Muscle layer of duodenum (tissue), 2 donors: Measurements from ENCODE around the gene STK25.

Experiments
- H3K27ac ChIP-seq: one replicate; pipeline ENCODE4 v1.7.0; 2013; ENCODE audit warnings: mild to moderate bottlenecking, low read length
- H3K27me3 ChIP-seq: one replicate; pipeline ENCODE4 v1.7.0; 2013; ENCODE audit warnings: low read depth, mild to moderate bottlenecking, control low read depth, low read length
- H3K36me3 ChIP-seq, 2 donors: one replicate each; pipeline ENCODE4 v1.7.0; 2013; ENCODE audit warnings: low read length in 2 of 2, control low read depth in 1 of 2, mild to moderate bottlenecking in 1 of 2; ENCODE audit not compliant: insufficient read depth in 2 of 2, control insufficient read depth in 1 of 2
- H3K4me1 ChIP-seq, 2 donors: one replicate each; pipeline ENCODE4 v1.7.0; 2013; ENCODE audit warnings: low read length in 2 of 2, mild to moderate bottlenecking in 2 of 2, control low read depth in 1 of 2, moderate library complexity in 1 of 2; ENCODE audit not compliant: insufficient read depth in 2 of 2, control insufficient read depth in 1 of 2
- H3K4me3 ChIP-seq, 2 donors: one replicate each; pipeline ENCODE4 v1.7.0; 2013; ENCODE audit warnings: low read length in 2 of 2, low read depth in 1 of 2, mild to moderate bottlenecking in 1 of 2
- H3K9me3 ChIP-seq, 2 donors: one replicate each; pipeline ENCODE4 v1.7.0; 2013; ENCODE audit warnings: low read length in 2 of 2, control low read depth in 1 of 2, mild to moderate bottlenecking in 1 of 2; ENCODE audit not compliant: control insufficient read depth in 1 of 2
- donor health status: healthy.

The STK25 gene

DNA sequence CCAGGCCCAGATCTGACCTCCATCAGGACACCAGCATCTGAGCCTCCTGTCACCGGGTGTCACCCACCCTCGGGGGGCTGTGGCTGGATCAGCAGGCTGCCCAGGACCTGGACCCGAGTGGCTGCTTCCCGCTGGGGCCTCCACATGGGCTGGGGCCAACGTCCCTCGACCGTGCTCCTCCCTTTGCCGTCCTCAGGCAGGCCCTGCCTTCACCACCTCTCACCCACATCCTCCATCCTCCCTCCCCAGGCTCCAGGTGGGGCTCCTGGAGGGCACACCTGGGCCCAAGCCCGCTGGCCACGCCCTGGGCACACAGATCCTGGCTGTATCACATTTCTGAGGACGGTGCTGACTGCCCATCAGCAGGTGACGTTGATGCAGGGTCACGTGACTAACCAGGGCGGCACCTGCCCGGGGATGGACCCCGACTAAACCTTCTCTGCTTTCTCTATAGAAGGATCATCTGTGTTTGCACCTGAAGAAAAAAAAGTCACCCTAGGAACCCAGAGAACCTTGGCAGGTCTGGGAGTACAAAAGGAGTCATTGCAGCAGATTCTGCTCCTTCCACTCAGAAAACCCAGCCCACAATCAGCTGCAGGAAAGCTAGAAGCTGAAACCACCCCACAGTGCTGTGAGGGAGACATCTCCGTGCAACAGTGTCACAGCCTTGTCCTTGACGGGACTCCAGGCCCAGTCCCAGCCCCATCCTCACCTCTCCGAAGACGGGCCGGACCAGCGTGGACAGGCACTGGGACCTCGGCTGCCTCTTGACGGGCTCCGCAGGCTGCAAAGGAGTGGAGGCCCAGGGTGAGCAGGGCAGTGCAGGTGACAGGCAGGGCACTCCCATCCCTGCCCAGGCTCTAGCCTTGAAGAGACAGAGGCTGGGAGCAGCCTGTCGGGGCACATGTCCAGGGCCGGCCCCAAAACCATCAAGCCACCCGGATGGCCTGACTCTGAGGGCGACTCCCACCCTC is 11.2 kb downstream of the STK25 start:
- Histone ChIP-seq H3K9me3 (no peaks in the 10 kb centered on the region), H3K4me1 (no peaks in the 10 kb centered on the region), H3K27me3 (no peaks in the 10 kb centered on the region), H3K36me3 (peaks cover 21 to 72% of the 10 kb centered on the region in 2 donors), H3K4me3 (no peak overlapping the region), H3K27ac (no peak overlapping the region)

DNA sequence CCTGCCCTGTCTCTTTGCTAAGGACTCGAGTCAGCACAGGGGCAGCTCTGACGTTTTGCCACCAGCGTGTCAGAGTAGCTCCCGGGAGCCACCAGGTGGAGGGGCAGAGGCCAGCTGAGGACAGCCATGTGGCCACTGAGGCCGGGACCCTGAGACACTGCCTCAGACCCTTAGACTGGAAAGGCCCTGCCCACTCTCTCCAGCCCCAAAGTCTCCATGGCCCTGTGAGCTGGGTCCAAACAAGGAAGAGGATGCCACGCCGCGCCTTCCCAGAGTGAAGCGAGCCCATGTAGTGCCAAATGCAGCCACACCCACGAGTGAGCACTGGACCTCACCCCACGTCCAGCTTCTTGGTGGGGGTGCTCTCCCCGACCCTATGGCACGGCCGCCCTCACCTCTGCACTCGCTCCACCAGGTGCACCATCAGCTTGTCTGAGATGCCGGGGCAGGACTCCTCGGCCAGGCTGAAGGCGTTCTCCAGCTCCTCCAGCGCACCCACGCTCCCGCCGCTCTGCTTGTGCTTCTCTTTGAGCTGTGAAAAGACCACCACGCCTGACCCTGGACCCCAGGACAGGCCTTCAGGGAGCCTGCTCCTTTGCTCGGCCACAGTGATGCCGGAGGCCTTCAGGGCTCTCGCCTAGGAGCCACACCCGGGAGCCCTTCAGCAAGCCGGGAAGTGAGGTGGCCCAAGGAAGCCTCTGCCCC is 12.2 kb downstream of the STK25 start:
- no peaks in the 10 kb centered on the region for H3K27me3 ChIP-seq
- H3K4me1 ChIP-seq = no peaks in the 10 kb centered on the region
- peaks cover 21 to 73% of the 10 kb centered on the region in 2 donors for H3K36me3 ChIP-seq
- H3K9me3 ChIP-seq = no peaks in the 10 kb centered on the region
- H3K27ac ChIP-seq = no peak overlapping the region
- no peak overlapping the region for H3K4me3 ChIP-seq

DNA sequence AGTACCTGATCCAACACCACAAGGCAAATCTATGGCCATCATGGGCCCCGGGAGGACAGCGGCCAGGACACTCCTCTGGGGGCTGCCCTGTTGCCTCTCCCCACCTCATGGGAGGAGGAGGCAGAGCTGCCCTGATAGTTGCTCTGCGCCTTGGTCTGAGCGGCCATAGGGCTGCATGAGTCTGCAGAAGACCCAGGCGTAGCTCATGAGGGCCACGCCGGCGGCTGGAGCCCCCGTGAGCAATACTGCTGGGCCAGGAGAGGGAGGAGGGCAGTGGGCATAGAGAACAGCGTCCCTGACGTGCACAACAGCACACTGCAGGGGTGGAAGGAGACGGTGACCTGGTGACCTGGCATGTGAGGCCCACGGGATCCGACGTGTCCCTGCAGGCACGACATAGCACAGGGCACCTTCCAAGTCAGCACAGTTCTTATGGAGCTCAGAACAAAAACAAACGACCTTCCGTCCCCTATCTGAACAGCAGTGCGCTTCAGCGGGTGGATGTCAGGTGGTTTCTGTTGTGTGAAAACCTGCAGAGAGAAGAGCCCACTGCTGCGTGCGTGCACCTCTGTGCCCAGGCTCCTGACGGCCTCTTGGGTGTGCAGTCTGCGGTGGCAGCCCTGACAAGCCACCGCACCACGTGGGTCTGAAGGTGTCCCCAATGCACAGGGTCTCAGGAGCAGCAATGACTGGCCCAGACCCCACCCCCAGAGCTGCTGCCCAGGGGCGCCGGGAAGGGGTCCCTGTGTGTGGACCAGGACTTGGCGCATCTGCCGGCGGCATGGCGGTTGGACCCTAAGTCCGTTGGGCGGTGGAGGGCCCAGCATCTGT is 13.0 kb downstream of the STK25 start:
- H3K4me1 ChIP-seq = no peaks in the 10 kb centered on the region
- no peaks in the 10 kb centered on the region for H3K9me3 ChIP-seq
- H3K27ac ChIP-seq = no peak overlapping the region
- H3K36me3 ChIP-seq = peaks cover 21 to 74% of the 10 kb centered on the region in 2 donors
- H3K27me3 ChIP-seq = no peaks in the 10 kb centered on the region
- H3K4me3 ChIP-seq = no peak overlapping the region

DNA sequence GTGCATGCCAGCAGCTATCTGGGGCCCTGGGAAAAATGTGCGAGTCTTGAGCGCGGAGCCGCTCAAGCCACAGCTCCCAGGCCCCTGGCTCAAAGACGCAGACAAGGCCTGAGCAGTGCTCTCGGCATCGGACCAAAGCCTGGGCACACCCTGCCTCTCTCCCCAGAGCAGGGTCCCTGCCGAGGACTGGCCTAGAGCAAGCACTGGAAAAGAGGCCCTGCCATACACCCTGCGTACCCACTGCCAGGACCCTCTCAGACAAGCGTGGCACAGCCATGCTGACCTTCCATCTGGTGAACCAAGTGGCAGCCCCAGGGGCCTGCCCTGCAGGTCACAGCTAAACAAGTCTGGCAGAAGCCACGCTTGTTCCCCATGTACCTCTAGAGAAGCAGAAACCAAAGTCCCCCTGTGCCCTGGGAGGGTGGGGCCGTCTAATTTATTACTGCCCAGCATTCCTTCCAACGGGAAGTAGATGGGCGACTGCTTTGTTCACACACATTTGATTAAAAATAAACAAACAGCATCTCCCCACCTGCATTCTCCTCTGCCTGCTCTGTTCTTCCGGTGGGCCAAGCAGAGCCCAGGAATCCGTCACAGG is 14.0 kb downstream of the STK25 start:
- no peaks in the 10 kb centered on the region for H3K4me1 ChIP-seq
- no peak overlapping the region for H3K27ac ChIP-seq
- no peak overlapping the region for H3K4me3 ChIP-seq
- peaks cover 17 to 83% of the 10 kb centered on the region in 2 donors for H3K36me3 ChIP-seq
- no peaks in the 10 kb centered on the region for H3K9me3 ChIP-seq
- no peaks in the 10 kb centered on the region for H3K27me3 ChIP-seq

DNA sequence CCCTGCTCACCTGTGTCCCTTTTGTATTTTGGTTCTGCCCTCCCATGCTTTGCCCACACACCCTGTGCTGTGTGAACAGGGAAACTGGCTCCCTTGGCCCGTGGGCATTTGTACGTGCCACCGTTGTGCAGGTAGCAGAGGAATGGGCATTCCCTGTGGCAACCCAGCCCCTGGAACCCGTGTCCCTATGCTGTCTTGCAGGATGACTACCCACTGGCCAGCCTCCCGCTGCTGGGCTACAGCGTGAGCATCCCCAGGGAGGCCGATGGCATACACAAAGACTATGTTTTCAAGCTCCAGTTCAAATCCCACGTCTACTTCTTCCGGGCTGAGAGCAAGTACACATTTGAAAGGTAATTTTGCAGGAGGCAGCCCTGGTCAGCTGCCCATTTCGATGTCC is 15.3 kb downstream of the STK25 start:
- Histone ChIP-seq H3K27me3 (no peaks in the 10 kb centered on the region), H3K27ac (no peak overlapping the region), H3K4me3 (no peak overlapping the region), H3K4me1 (no peaks in the 10 kb centered on the region), H3K36me3 (peaks cover 17 to 74% of the 10 kb centered on the region in 2 donors), H3K9me3 (no peaks in the 10 kb centered on the region)

DNA sequence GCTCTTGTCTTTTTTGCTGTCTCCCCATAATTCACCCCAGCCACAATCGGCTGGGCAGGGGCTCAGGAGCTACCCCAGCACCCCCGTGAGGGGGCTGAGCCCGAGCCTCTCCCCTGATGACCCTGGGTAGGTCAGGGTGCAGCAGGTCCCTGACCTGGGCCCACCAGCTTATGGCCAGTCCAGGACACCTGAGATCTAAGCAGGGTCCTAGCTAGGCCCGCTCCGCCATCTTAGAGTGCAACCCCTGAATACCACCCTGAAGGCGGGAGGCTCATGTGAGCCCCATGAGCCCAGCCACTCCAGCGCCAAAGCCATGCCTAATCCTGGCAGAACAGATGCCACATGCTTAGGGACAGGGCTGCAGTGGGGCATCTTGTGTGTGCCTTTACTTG is 16.2 kb downstream of the STK25 start:
- Histone ChIP-seq H3K27ac (no peak overlapping the region), H3K27me3 (no peaks in the 10 kb centered on the region), H3K4me3 (no peak overlapping the region), H3K4me1 (no peaks in the 10 kb centered on the region), H3K36me3 (peaks cover 17 to 67% of the 10 kb centered on the region in 2 donors), H3K9me3 (no peaks in the 10 kb centered on the region)

DNA sequence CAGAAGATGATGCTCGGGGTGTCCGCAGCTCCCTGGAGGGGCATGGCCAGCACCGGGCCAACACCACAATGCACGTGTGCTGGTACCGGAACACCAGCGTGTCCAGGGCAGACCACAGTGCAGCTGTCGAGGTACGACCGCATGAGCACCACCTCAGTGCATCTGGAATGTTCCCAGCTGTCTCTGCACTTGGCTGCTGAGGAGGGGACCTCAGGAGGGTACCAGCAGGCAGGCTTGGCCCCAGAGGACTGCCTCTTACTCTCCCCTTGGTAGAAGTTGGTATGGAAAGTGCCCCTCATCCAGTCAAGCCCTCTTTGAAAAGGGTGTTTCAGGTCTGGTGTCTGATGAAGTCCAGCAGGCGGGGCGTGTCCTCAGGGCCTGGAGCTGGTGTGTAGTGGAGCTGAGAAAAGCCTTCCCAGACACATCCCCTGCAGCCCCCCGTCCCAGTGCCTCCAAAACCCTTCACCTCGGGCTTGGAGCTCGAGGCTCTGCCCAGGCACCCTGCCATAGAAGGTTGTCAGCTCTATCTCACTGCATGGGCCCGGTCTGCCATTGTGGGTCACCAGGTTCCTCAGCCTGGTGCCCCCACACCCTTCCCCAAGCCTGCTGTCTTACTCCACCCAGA is 16.7 kb downstream of the STK25 start:
- Histone ChIP-seq H3K27me3 (no peaks in the 10 kb centered on the region), H3K36me3 (peaks cover 17 to 63% of the 10 kb centered on the region in 2 donors), H3K27ac (no peak overlapping the region), H3K4me3 (no peak overlapping the region), H3K4me1 (no peaks in the 10 kb centered on the region), H3K9me3 (no peaks in the 10 kb centered on the region)

DNA sequence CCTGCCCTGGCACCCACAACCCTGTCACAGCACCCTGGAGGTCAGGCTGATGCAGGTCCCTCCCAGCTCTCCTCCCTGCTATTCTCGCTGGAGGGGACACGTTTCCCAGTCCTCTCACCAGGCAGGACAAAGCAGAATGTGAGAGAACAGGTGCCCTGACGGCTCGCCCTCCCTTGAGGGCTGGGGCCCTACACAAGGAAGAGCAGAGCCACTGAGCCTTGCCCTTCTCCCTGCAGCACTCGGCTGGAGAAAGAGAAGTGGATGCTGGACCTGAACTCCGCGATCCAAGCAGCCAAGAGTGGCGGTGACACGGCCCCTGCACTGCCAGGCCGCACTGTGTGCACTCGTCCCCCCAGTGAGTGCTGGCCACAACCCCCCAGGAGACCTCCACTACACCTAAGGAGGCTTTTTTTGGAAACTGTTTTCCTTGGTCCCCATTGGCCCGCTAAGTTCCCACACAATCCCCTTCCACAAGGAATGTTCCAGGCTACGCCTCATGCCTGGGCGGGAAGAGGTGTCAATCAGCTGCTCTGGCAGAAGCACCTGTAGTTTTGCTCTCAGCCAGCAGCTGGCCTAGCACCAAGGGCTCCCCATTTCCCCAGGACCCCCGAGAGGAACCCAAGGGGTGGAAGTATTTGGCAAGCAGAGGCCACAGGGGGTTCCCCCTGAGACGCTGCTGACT is 17.4 kb downstream of the STK25 start:
- Histone ChIP-seq H3K36me3 (peaks cover 17 to 56% of the 10 kb centered on the region in 2 donors), H3K27ac (no peak overlapping the region), H3K9me3 (no peaks in the 10 kb centered on the region), H3K27me3 (no peaks in the 10 kb centered on the region), H3K4me3 (no peak overlapping the region), H3K4me1 (no peaks in the 10 kb centered on the region)

DNA sequence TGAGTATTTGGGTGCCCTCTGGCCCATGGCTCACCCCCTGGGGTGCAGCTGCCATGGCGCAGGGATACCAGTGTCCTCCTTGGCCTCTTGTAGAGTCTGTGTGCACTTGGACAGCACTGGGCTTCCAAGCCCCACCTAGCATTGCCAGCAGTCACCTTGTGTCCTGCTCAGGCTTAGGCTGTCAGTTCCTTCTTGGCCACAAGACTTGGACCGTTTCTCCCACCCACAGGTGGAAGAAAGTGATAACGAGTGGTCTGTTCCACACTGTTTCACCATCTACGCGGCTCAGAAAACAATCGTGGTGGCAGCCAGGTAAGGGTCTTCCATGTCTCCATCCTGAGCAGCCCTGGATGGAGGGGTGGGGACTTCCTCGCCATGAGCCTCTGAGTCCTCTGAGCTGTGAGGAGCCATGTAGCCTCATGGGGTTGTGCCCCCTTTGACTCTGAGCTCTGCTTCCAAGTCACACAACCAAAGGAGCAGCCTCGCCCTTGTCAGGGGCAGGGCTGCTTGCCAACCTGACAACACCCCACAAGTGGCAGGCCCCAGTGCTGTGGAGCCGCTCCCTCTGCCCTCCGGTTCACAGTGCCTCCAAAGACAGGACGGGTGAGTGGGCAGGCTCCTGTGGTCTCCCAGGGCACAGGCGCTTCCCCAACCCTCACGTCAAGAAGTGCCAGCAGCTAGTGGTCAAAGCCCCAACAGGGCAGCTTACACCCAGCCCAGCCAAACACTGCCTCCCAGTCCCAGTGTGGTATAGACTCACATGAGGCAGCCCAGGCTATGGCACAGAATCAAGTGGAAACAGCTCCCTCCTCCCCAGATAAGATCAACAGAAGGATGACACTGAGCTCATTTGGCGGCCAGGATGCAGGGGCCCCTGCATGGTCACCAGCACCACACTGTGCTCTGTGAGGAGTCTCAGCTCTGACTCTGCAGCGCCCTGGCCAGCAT is 18.4 kb downstream of the STK25 start:
- Histone ChIP-seq H3K27me3 (no peaks in the 10 kb centered on the region), H3K27ac (no peak overlapping the region), H3K9me3 (no peaks in the 10 kb centered on the region), H3K4me1 (no peaks in the 10 kb centered on the region), H3K4me3 (no peak overlapping the region), H3K36me3 (peaks cover 12 to 46% of the 10 kb centered on the region in 2 donors)
